HCT116 (cell line): ENCODE data around the gene ICA1. TPM values are rescaled to one million over a fixed set of nuclear protein-coding genes. Genes with fewer than 3 reads are reported as not detected.

Experiments
- ATAC-seq: fragments of 200-7000 bp; cut with Tn5 transposase; 2 replicates; pipeline ENCODE4 v1.9.1; 2020; ENCODE audit warnings: mild to moderate bottlenecking, moderate library complexity
- BruUV-seq: library from RNA; stranded (reverse); fragments of 400-500 nt; replicated peaks from 2 replicates; lab custom pipeline; 2021; lab: Mats Ljungman, UMichigan
- CTCF ChIA-PET: fragments of 300-600 bp; sonication (Branson Sonifier 250); formaldehyde crosslinking; loops from one replicate; lab custom pipeline; 2021; ENCODE audit warnings: antibody characterized with exemption; lab: Charles Lee
- POLR2A ChIA-PET: fragments of 300-600, 350-600 bp; sonication (Branson Sonifier 250); formaldehyde crosslinking; loops from one replicate; lab custom pipeline; 2021; ENCODE audit warnings: antibody characterized with exemption; lab: Charles Lee
- RAD21 ChIA-PET, 2 experiments: fragments of 300-600 bp; sonication (Branson Sonifier 250); formaldehyde crosslinking; loops; one replicate each; lab custom pipeline; 2023; ENCODE audit warnings: low total read pairs in 2 of 2; ENCODE audit not compliant: uncharacterized antibody in 2 of 2, unreplicated experiment in 2 of 2, low non-redundant PET in 1 of 2; lab: Charles Lee
- DNase-seq: peaks from one replicate; pipeline ENCODE4 v3.0.0-alpha.2; 2010; ENCODE audit warnings: low read depth, low spot score
- H2AFZ ChIP-seq: fragments of 200-600 bp; shearing (Covaris generic), sonication (generic); 2 replicates; pipeline ENCODE4 v1.6.1; 2017; ENCODE audit warnings: low read depth, mixed run types, mixed read lengths, antibody characterized with exemption, low read length; ENCODE audit not compliant: poor library complexity, severe bottlenecking
- H3K27ac ChIP-seq: 2 replicates; pipeline ENCODE4 v1.5.1; 2012; ENCODE audit warnings: low read depth, low read length
- H3K27me3 ChIP-seq: fragments of 200-600 bp; sonication (generic); 2 replicates; pipeline ENCODE4 v1.6.1; 2016; ENCODE audit warnings: mixed run types, low read length, mixed read lengths; ENCODE audit not compliant: insufficient read depth
- H3K36me3 ChIP-seq, 2 experiments: fragments of 200-500 bp in 1 of 2; fragments of 200-600 bp in 1 of 2; sonication (Bioruptor generic) in 1 of 2; sonication (generic) in 1 of 2; 2 replicates each; pipeline versions ENCODE4 v1.5.1 to v1.6.1; 2014 to 2016; ENCODE audit warnings: low read length in 2 of 2, inconsistent platforms in 1 of 2, mixed read lengths in 1 of 2, mixed run types in 1 of 2; ENCODE audit not compliant: insufficient read depth in 2 of 2, control insufficient read depth in 1 of 2
- H3K4me1 ChIP-seq, 2 experiments: fragments of 200-600 bp in 1 of 2; sonication (generic) in 1 of 2; 2 replicates each; pipeline versions ENCODE4 v1.5.1 to v1.6.1; 2012 to 2017; ENCODE audit warnings: low read length in 2 of 2, inconsistent platforms in 1 of 2, mild to moderate bottlenecking in 1 of 2, mixed read lengths in 1 of 2, mixed run types in 1 of 2, moderate library complexity in 1 of 2; ENCODE audit not compliant: insufficient read depth in 2 of 2, control insufficient read depth in 1 of 2
- H3K4me2 ChIP-seq: fragments of 200-600 bp; sonication (generic); 2 replicates; pipeline ENCODE4 v1.6.1; 2017; ENCODE audit warnings: mixed run types, low read length, mixed read lengths
- H3K4me3 ChIP-seq, 2 experiments: fragments of 200-600 bp in 1 of 2; sonication (generic) in 1 of 2; replicated peaks in 1 of 2; 2 replicates each; pipeline ENCODE4 v1.5.1; 2011 to 2016; ENCODE audit warnings: low read length in 2 of 2, control low read depth in 1 of 2, low read depth in 1 of 2, mild to moderate bottlenecking in 1 of 2, mixed read lengths in 1 of 2, mixed run types in 1 of 2
- H3K79me2 ChIP-seq: fragments of 200-600 bp; sonication (generic); 2 replicates; pipeline ENCODE4 v1.6.1; 2017; ENCODE audit warnings: mild to moderate bottlenecking, mixed run types, low read length, moderate library complexity, mixed read lengths; ENCODE audit not compliant: insufficient read depth
- H3K9ac ChIP-seq: fragments of 200-600 bp; sonication (generic); 2 replicates; pipeline ENCODE4 v1.6.1; 2016; ENCODE audit warnings: low read length, mixed read lengths
- H3K9me2 ChIP-seq: fragments of 200-600 bp; sonication (generic), shearing (Covaris generic); 2 replicates; pipeline ENCODE4 v1.6.1; 2017; ENCODE audit warnings: mixed run types, mild to moderate bottlenecking, moderate library complexity; ENCODE audit not compliant: insufficient read depth
- H3K9me3 ChIP-seq, 2 experiments: fragments of 200-500 bp in 1 of 2; fragments of 200-600 bp in 1 of 2; sonication (Bioruptor generic) in 1 of 2; sonication (generic) in 1 of 2; 2 replicates each; pipeline ENCODE4 v1.6.1; 2014 to 2017; ENCODE audit warnings: low read length in 2 of 2, mixed read lengths in 2 of 2, inconsistent platforms in 1 of 2, low read depth in 1 of 2, mild to moderate bottlenecking in 1 of 2, mixed run types in 1 of 2, moderate library complexity in 1 of 2; ENCODE audit not compliant: control insufficient read depth in 1 of 2, insufficient read depth in 1 of 2
- H4K20me1 ChIP-seq: fragments of 200-600 bp; sonication (generic), shearing (Covaris generic); 2 replicates; pipeline ENCODE4 v1.6.1; 2017; ENCODE audit warnings: mixed run types, mild to moderate bottlenecking, moderate library complexity; ENCODE audit not compliant: insufficient read depth
- ATF3 ChIP-seq: IDR thresholded peaks from 2 replicates; pipeline ENCODE4 v1.6.1; 2012
- CBX3 ChIP-seq: IDR thresholded peaks from 2 replicates; pipeline ENCODE4 v1.6.1; 2012; ENCODE audit warnings: low read depth
- CTCF ChIP-seq, 3 experiments: fragments of 200-600 bp in 1 of 3; sonication (generic) in 1 of 3; IDR thresholded peaks in 2 of 3; conservative IDR thresholded peaks in 1 of 3; 2 replicates each; pipeline ENCODE4 v1.5.1; 2012 to 2017; ENCODE audit warnings: low read depth in 2 of 3, low read length in 2 of 3, antibody characterized with exemption in 1 of 3, borderline replicate concordance in 1 of 3, control low read depth in 1 of 3, mild to moderate bottlenecking in 1 of 3, mixed read lengths in 1 of 3, mixed run types in 1 of 3, moderate library complexity in 1 of 3; ENCODE audit not compliant: insufficient read depth in 1 of 3
- EGR1 ChIP-seq: IDR thresholded peaks from 2 replicates; pipeline ENCODE4 v1.6.1; 2012; ENCODE audit warnings: low read depth
- FOSL1 ChIP-seq: IDR thresholded peaks from 2 replicates; pipeline ENCODE4 v1.6.1; 2012; ENCODE audit warnings: low read depth
- MAX ChIP-seq: IDR thresholded peaks from 2 replicates; pipeline ENCODE4 v1.6.1; 2012
- POLR2AphosphoS5 ChIP-seq: IDR thresholded peaks from 2 replicates; pipeline ENCODE4 v1.6.1; 2011; ENCODE audit warnings: mild to moderate bottlenecking, low read depth, low read length, moderate library complexity
- REST ChIP-seq: IDR thresholded peaks from 2 replicates; pipeline ENCODE4 v1.6.1; 2012; ENCODE audit warnings: low read depth
- TCF7L2 ChIP-seq: IDR thresholded peaks from 2 replicates; pipeline ENCODE4 v1.7.0; 2011; ENCODE audit warnings: borderline replicate concordance, inconsistent platforms; ENCODE audit not compliant: insufficient read depth, insufficient read length; ENCODE audit errors: extremely low read depth
- ZBTB33 ChIP-seq: IDR thresholded peaks from 2 replicates; pipeline ENCODE4 v1.6.1; 2011; ENCODE audit warnings: mild to moderate bottlenecking, low read length, moderate library complexity; ENCODE audit not compliant: insufficient replicate concordance; ENCODE audit errors: extremely low read depth
- ZFX ChIP-seq: fragments of 450-650 bp; IDR thresholded peaks from 2 replicates; pipeline ENCODE4 v1.6.1; 2017
- intact Hi-C: fragments of 100-400 bp; cut with micrococcal nuclease; formaldehyde crosslinking; loops from 2 replicates; pipeline ENCODE4 v1.10.0; 2022
- total RNA-seq: library from RNA; stranded (reverse); gene quantifications from one replicate; pipeline ENCODE4 v1.2.1, GENCODE V29; 2021; ENCODE audit not compliant: unreplicated experiment

Gene ICA1
- total RNA-seq, 1 experiment from 2014 or later, result 16.4 TPM

- Histone ChIP-seq H3K36me3 (no peaks in the 10 kb centered on the region), H3K27ac (no peak overlapping the region), H3K9ac (no peak overlapping the region), H3K4me1 (no peaks in the 10 kb centered on the region), H4K20me1 (no peaks in the 10 kb centered on the region), H3K79me2 (no peaks in the 10 kb centered on the region), H3K9me2 (no peaks in the 10 kb centered on the region), H3K9me3 (no peaks in the 10 kb centered on the region), H3K4me3 (no peak overlapping the region), H3K4me2 (no peak overlapping the region), H3K27me3 (no peaks in the 10 kb centered on the region), H2AFZ (no peak overlapping the region)
- no TSS peak for BruUV-seq
- ATAC-seq (no peak), DNase-seq (no peak)
- ChIA-PET RAD21 (no interaction called here), CTCF (no interaction called here), POLR2A (no interaction called here)
- TF ChIP-seq ZBTB33 (no peak), POLR2AphosphoS5 (no peak), CTCF (IDR thresholded peaks at IDR 0.05 in 2 of 3, conservative IDR thresholded peaks at IDR 0.05 in 1 of 3; ENCODE audit: borderline replicate concordance in 1 of 3, insufficient read depth in 1 of 3, low read depth in 2 of 3, low read length in 2 of 3) (no peak), REST (no peak), MAX (no peak), ATF3 (no peak), EGR1 (no peak), ZFX (no peak), CBX3 (no peak), FOSL1 (no peak), TCF7L2 (no peak)
- intact Hi-C loops, result no loop called here
These were observed 132.7 kb downstream of the ICA1 start for GRCh38 chr7:8129318-8129659.
